Femur (tissue), 1 donor: Measurements from ENCODE around the gene MSH4.

Experiments used
- DNase-seq: peaks from one replicate; pipeline ENCODE4 v3.0.0-alpha.2; 2017

Gene MSH4

GRCh38 chr1:75950176-75950575 is 153.5 kb downstream of the MSH4 start:
- DNase-seq = no peak

- DNase-seq = no peak
Observed at GRCh38 chr1:75952016-75952415, 155.3 kb downstream of the MSH4 start.

GRCh38 chr1:75953461-75953860 is 156.8 kb downstream of the MSH4 start:
- no peak for DNase-seq

GRCh38 chr1:75954586-75954985 is 157.9 kb downstream of the MSH4 start:
- no peak for DNase-seq
